GM21423 (cell line): Measurements from ENCODE around the gene LHX8.

Experiments
- ATAC-seq: cut with Tn5 transposase; IDR thresholded peaks from one replicate; pipeline ENCODE4 v1.9.1; 2021; ENCODE audit warnings: mild to moderate bottlenecking, moderate library complexity; ENCODE audit not compliant: unreplicated experiment

Gene LHX8

GRCh38 chr1:75202751-75203150 lies 68.6 kb downstream of the LHX8 start:
- no peak for ATAC-seq

- peak; percentile 86 for ATAC-seq
Observed at GRCh38 chr1:75203415-75204277, 69.5 kb downstream of the LHX8 start.

GRCh38 chr1:75208862-75209261 lies 74.7 kb downstream of the LHX8 start:
- no peak for ATAC-seq
